RWPE2 (cell line): Measurements from ENCODE around the gene ALKBH2.

Experiments
- ATAC-seq: fragments of 200-7000 bp; cut with Tn5 transposase; 3 replicates; pipeline ENCODE4 v1.9.1; 2021; ENCODE audit warnings: low read depth
- DNase-seq: peaks from one replicate; pipeline ENCODE4 v3.0.0-alpha.2; 2020; ENCODE audit warnings: low spot score
- H3K27ac ChIP-seq: fragments of 450-650 bp; 2 replicates; pipeline ENCODE4 v1.5.1; 2017; ENCODE audit warnings: mild to moderate bottlenecking; ENCODE audit not compliant: poor library complexity, severe bottlenecking
- H3K27me3 ChIP-seq: fragments of 250-450 bp; sonication (Bioruptor Pico); 2 replicates; pipeline ENCODE4 v1.5.1; 2021; ENCODE audit warnings: mild to moderate bottlenecking, moderate library complexity; ENCODE audit not compliant: insufficient read depth, poor library complexity, severe bottlenecking
- H3K36me3 ChIP-seq: fragments of 250-450 bp; sonication (Bioruptor Pico); 2 replicates; pipeline ENCODE4 v1.5.1; 2020; ENCODE audit warnings: low read depth, mild to moderate bottlenecking, moderate library complexity
- H3K4me1 ChIP-seq: fragments of 250-450 bp; sonication (Bioruptor Pico); 2 replicates; pipeline ENCODE4 v1.5.1; 2021; ENCODE audit warnings: mild to moderate bottlenecking, moderate library complexity; ENCODE audit not compliant: insufficient read depth, poor library complexity, severe bottlenecking
- H3K4me3 ChIP-seq: fragments of 250-450 bp; sonication (Bioruptor Pico); 2 replicates; pipeline ENCODE4 v1.5.1; 2021; ENCODE audit warnings: mild to moderate bottlenecking, moderate library complexity; ENCODE audit not compliant: severe bottlenecking
- H3K9me3 ChIP-seq: fragments of 250-450 bp; sonication (Bioruptor Pico); 2 replicates; pipeline ENCODE4 v1.5.1; 2021; ENCODE audit warnings: mild to moderate bottlenecking, moderate library complexity; ENCODE audit not compliant: severe bottlenecking
- CTCF ChIP-seq: fragments of 450-650 bp; IDR thresholded peaks from one replicate; pipeline ENCODE4 v1.5.1; 2017; ENCODE audit warnings: mild to moderate bottlenecking, moderate library complexity; ENCODE audit not compliant: poor library complexity, severe bottlenecking

The ALKBH2 gene

GRCh38 chr12:109098651-109099050 lies 5.4 kb upstream of the ALKBH2 start:
- no peaks in the 10 kb centered on the region for H3K9me3 ChIP-seq
- no peaks in the 10 kb centered on the region for H3K27me3 ChIP-seq
- ATAC-seq = no peak
- peak overlapping the region; percentile 54 for H3K27ac ChIP-seq
- H3K4me1 ChIP-seq = no peaks in the 10 kb centered on the region
- no peak for DNase-seq
- H3K36me3 ChIP-seq = peaks cover 53% of the 10 kb centered on the region
- no peak for TF ChIP-seq CTCF
- peak overlapping the region; percentile 62 for H3K4me3 ChIP-seq

GRCh38 chr12:109098183-109098604 lies 4.9 kb upstream of the ALKBH2 start:
- DNase-seq (no peak), ATAC-seq (peak; percentile 20; the same call in 2 of the 3 replicates)
- Histone ChIP-seq H3K9me3 (no peaks in the 10 kb centered on the region), H3K4me1 (no peaks in the 10 kb centered on the region), H3K36me3 (peaks cover 48% of the 10 kb centered on the region), H3K27ac (peak overlapping the region; percentile 54), H3K4me3 (peak overlapping the region; percentile 62), H3K27me3 (no peaks in the 10 kb centered on the region)
- TF ChIP-seq CTCF = no peak

GRCh38 chr12:109097435-109098182 lies 4.3 kb upstream of the ALKBH2 start, which contains the start of gene UNG:
Gene UNG, plus strand, starts transcription at chr12:109097597. Its CDS starts 83 bp downstream, at chr12:109097680.
- Histone ChIP-seq H3K36me3 (peaks cover 42% of the 10 kb centered on the region), H3K4me3 (peak within 1 kb of the TSS; percentile 62), H3K9me3 (no peaks in the 10 kb centered on the region), H3K4me1 (no peaks in the 10 kb centered on the region), H3K27ac (peak within 1 kb of the TSS; percentile 54), H3K27me3 (no peaks in the 10 kb centered on the region)
- TF ChIP-seq CTCF = no peak
- ATAC-seq = peak; percentile 94
- peak; percentile 93 for DNase-seq

- peaks cover 41% of the 10 kb centered on the region for H3K36me3 ChIP-seq
- no peaks in the 10 kb centered on the region for H3K27me3 ChIP-seq
- peak overlapping the region; percentile 54 for H3K27ac ChIP-seq
- peak overlapping the region; percentile 62 for H3K4me3 ChIP-seq
- ATAC-seq = no peak
- H3K4me1 ChIP-seq = peaks cover 3% of the 10 kb centered on the region
- no peak for DNase-seq
- no peak for TF ChIP-seq CTCF
- no peaks in the 10 kb centered on the region for H3K9me3 ChIP-seq
These were observed 3.8 kb upstream of the ALKBH2 start for GRCh38 chr12:109097140-109097434.

- no peaks in the 10 kb centered on the region for H3K27me3 ChIP-seq
- DNase-seq (no peak), ATAC-seq (no peak)
- no peaks in the 10 kb centered on the region for H3K9me3 ChIP-seq
- H3K4me1 ChIP-seq = peaks cover 9% of the 10 kb centered on the region
- peak overlapping the region; percentile 5 for H3K27ac ChIP-seq
- peaks cover 47% of the 10 kb centered on the region for H3K36me3 ChIP-seq
- no peak for TF ChIP-seq CTCF
- H3K4me3 ChIP-seq = peak overlapping the region; percentile 32
These were observed 713 bp downstream of the ALKBH2 start for GRCh38 chr12:109092497-109093021.
